Superior temporal gyrus (tissue), 1 donor: ENCODE results near the gene CCDC187.
"Not testable (repeated sequence)": the region's sequence is repeated elsewhere in the genome, so short reads cannot be mapped to it uniquely, and the experiment has no call there.

ENCODE experiments used
- DNase-seq: peaks from one replicate; pipeline ENCODE4 v3.0.0-alpha.2; 2016; ENCODE audit errors: extremely low spot score

CCDC187 gene

GRCh38 chr9:136326761-136327303 lies 22.9 kb upstream of the CCDC187 start:
- DNase-seq = no peak

- no peak for DNase-seq
Observed at GRCh38 chr9:136326061-136326760, 22.3 kb upstream of the CCDC187 start.

- DNase-seq = no peak
Observed at GRCh38 chr9:136325358-136325757, 21.5 kb upstream of the CCDC187 start.

GRCh38 chr9:136324501-136325300 lies 20.8 kb upstream of the CCDC187 start:
- DNase-seq = no peak

- DNase-seq = no peak
Observed at GRCh38 chr9:136323371-136323789, 19.5 kb upstream of the CCDC187 start.

GRCh38 chr9:136322756-136323330 lies 18.9 kb upstream of the CCDC187 start:
- DNase-seq = no peak

GRCh38 chr9:136321561-136321960 lies 17.7 kb upstream of the CCDC187 start:
- DNase-seq = no peak

GRCh38 chr9:136320972-136321371 lies 17.1 kb upstream of the CCDC187 start:
- not testable (repeated sequence) for DNase-seq

GRCh38 chr9:136319955-136320354 lies 16.1 kb upstream of the CCDC187 start:
- not testable (repeated sequence) for DNase-seq

GRCh38 chr9:136319244-136319643 lies 15.3 kb upstream of the CCDC187 start:
- not testable (repeated sequence) for DNase-seq

GRCh38 chr9:136318776-136319241 lies 14.9 kb upstream of the CCDC187 start:
- no peak for DNase-seq

GRCh38 chr9:136318111-136318775 lies 14.3 kb upstream of the CCDC187 start:
- DNase-seq = no peak

GRCh38 chr9:136317695-136318094 lies 13.8 kb upstream of the CCDC187 start:
- DNase-seq = no peak

- no peak for DNase-seq
Observed at GRCh38 chr9:136316896-136317676, 13.2 kb upstream of the CCDC187 start.

- no peak for DNase-seq
Observed at GRCh38 chr9:136316271-136316751, 12.4 kb upstream of the CCDC187 start.

GRCh38 chr9:136314944-136315343 lies 11.1 kb upstream of the CCDC187 start:
- DNase-seq = no peak

- DNase-seq = no peak
Observed at GRCh38 chr9:136314056-136314416, 10.1 kb upstream of the CCDC187 start.

- no peak for DNase-seq
Observed at GRCh38 chr9:136313111-136314055, 9.5 kb upstream of the CCDC187 start.

GRCh38 chr9:136312436-136312835 lies 8.5 kb upstream of the CCDC187 start:
- DNase-seq = peak; percentile 50

GRCh38 chr9:136312009-136312375 lies 8.1 kb upstream of the CCDC187 start:
- no peak for DNase-seq
